ENCODE measurements around the gene AGBL4.

The AGBL4 gene

GRCh38 chr1:48803474-48803873 is 1220.3 kb downstream of the AGBL4 start:
- POLR2A ChIA-PET (ENCODE audit: low non-redundant PET): no interaction called here
- CTCF ChIA-PET: interaction anchor here (0.6 kb wide), 1 partner anchor 12 kb away, joined by 3 read pairs; no protein-coding TSS in a partner anchor
- no peak for DNase-seq (ENCODE audit: low spot score)
- TF ChIP-seq CTCF (conservative IDR thresholded peaks at IDR 0.05; ENCODE audit: low read depth): no peak
- no peak overlapping the region for H3K27ac ChIP-seq

GRCh38 chr1:48794816-48795215 is 1228.9 kb downstream of the AGBL4 start:
- TF ChIP-seq CTCF (conservative IDR thresholded peaks at IDR 0.05; ENCODE audit: low read depth): no peak
- DNase-seq (ENCODE audit: low spot score): peak; percentile 15
- CTCF ChIA-PET: no interaction called here
- H3K27ac ChIP-seq: no peak overlapping the region
- POLR2A ChIA-PET (ENCODE audit: low non-redundant PET): no interaction called here

GRCh38 chr1:48793863-48794262 is 1229.9 kb downstream of the AGBL4 start:
- TF ChIP-seq CTCF (conservative IDR thresholded peaks at IDR 0.05; ENCODE audit: low read depth): no peak
- H3K27ac ChIP-seq: no peak overlapping the region
- POLR2A ChIA-PET (ENCODE audit: low non-redundant PET): no interaction called here
- CTCF ChIA-PET: no interaction called here
- DNase-seq (ENCODE audit: low spot score): no peak

GRCh38 chr1:48792961-48793360 is 1230.8 kb downstream of the AGBL4 start:
- ChIA-PET POLR2A (ENCODE audit: low non-redundant PET) (no interaction called here), CTCF (no interaction called here)
- no peak overlapping the region for H3K27ac ChIP-seq
- DNase-seq (ENCODE audit: low spot score): no peak
- no peak for TF ChIP-seq CTCF (conservative IDR thresholded peaks at IDR 0.05; ENCODE audit: low read depth)

GRCh38 chr1:48790397-48790796 is 1233.4 kb downstream of the AGBL4 start:
- TF ChIP-seq CTCF (conservative IDR thresholded peaks at IDR 0.05; ENCODE audit: low read depth): no peak
- H3K27ac ChIP-seq: no peak overlapping the region
- ChIA-PET CTCF (no interaction called here), POLR2A (ENCODE audit: low non-redundant PET) (no interaction called here)
- DNase-seq (ENCODE audit: low spot score): no peak

GRCh38 chr1:48789903-48790302 is 1233.9 kb downstream of the AGBL4 start:
- no peak overlapping the region for H3K27ac ChIP-seq
- TF ChIP-seq CTCF (conservative IDR thresholded peaks at IDR 0.05; ENCODE audit: low read depth): no peak
- no peak for DNase-seq (ENCODE audit: low spot score)
- ChIA-PET POLR2A (ENCODE audit: low non-redundant PET) (no interaction called here), CTCF (no interaction called here)

- no peak for TF ChIP-seq CTCF (conservative IDR thresholded peaks at IDR 0.05; ENCODE audit: low read depth)
- CTCF ChIA-PET: no interaction called here
- POLR2A ChIA-PET (ENCODE audit: low non-redundant PET): no interaction called here
- DNase-seq (ENCODE audit: low spot score): no peak
- H3K27ac ChIP-seq: no peak overlapping the region
Observed at GRCh38 chr1:48785869-48786268, 1237.9 kb downstream of the AGBL4 start.

Data from RWPE1 (cell line).